Measurements from ENCODE around the gene INTS14.
"Not testable (repeated sequence)": the region's sequence is repeated elsewhere in the genome, so short reads cannot be mapped to it uniquely, and the experiment has no call there.

INTS14 gene

GRCh38 chr15:65578904-65579728 is 31.8 kb downstream of the INTS14 start:
- DNase-seq (ENCODE audit: low spot score): no peak

- DNase-seq (ENCODE audit: low spot score): no peak
Observed at GRCh38 chr15:65577129-65577996, 33.6 kb downstream of the INTS14 start.

GRCh38 chr15:65576664-65577063 is 34.3 kb downstream of the INTS14 start:
- DNase-seq (ENCODE audit: low spot score): no peak

GRCh38 chr15:65571971-65572370 is 39.0 kb downstream of the INTS14 start:
- no peak for DNase-seq (ENCODE audit: low spot score)

GRCh38 chr15:65569728-65570127 is 41.2 kb downstream of the INTS14 start:
- no peak for DNase-seq (ENCODE audit: low spot score)

GRCh38 chr15:65561934-65562333 is 49.0 kb downstream of the INTS14 start:
- DNase-seq (ENCODE audit: low spot score): no peak

GRCh38 chr15:65559941-65560340 is 51.0 kb downstream of the INTS14 start:
- no peak for DNase-seq (ENCODE audit: low spot score)

GRCh38 chr15:65558997-65559760 is 51.8 kb downstream of the INTS14 start:
- DNase-seq (ENCODE audit: low spot score): no peak

- no peak for DNase-seq (ENCODE audit: low spot score)
Observed at GRCh38 chr15:65558336-65558735, 52.6 kb downstream of the INTS14 start.

GRCh38 chr15:65556622-65557021 is 54.3 kb downstream of the INTS14 start:
- DNase-seq (ENCODE audit: low spot score): no peak

- no peak for DNase-seq (ENCODE audit: low spot score)
Observed at GRCh38 chr15:65553691-65554090, 57.2 kb downstream of the INTS14 start.

- not testable (repeated sequence) for DNase-seq (ENCODE audit: low spot score)
Observed at GRCh38 chr15:65552851-65553250, 58.1 kb downstream of the INTS14 start.

GRCh38 chr15:65551183-65551582 is 59.7 kb downstream of the INTS14 start:
- no peak for DNase-seq (ENCODE audit: low spot score)

- DNase-seq (ENCODE audit: low spot score): no peak
Observed at GRCh38 chr15:65550681-65551098, 60.2 kb downstream of the INTS14 start.

- not testable (repeated sequence) for DNase-seq (ENCODE audit: low spot score)
Observed at GRCh38 chr15:65549288-65549687, 61.6 kb downstream of the INTS14 start.

- DNase-seq (ENCODE audit: low spot score): no peak
Observed at GRCh38 chr15:65547841-65548240, 63.1 kb downstream of the INTS14 start.

- DNase-seq (ENCODE audit: low spot score): no peak
Observed at GRCh38 chr15:65541231-65541820, 69.6 kb downstream of the INTS14 start.

- DNase-seq (ENCODE audit: low spot score): no peak
Observed at GRCh38 chr15:65540314-65540713, 70.6 kb downstream of the INTS14 start.

GRCh38 chr15:65535192-65535591 is 75.7 kb downstream of the INTS14 start:
- no peak for DNase-seq (ENCODE audit: low spot score)

GRCh38 chr15:65533057-65533756 is 77.7 kb downstream of the INTS14 start:
- DNase-seq (ENCODE audit: low spot score): no peak

GRCh38 chr15:65532738-65533051 is 78.2 kb downstream of the INTS14 start:
- no peak for DNase-seq (ENCODE audit: low spot score)
